Measurements from ENCODE around the gene TIPARP. TPM values are rescaled to one million over a fixed set of nuclear protein-coding genes. Genes with fewer than 3 reads are reported as not detected.
"Not testable (repeated sequence)": the region's sequence is repeated elsewhere in the genome, so short reads cannot be mapped to it uniquely, and the experiment has no call there.

Gene TIPARP
- total and polyA plus RNA-seq, 4 donors: 20.8 to 56.1 (median 40.0) TPM

DNA sequence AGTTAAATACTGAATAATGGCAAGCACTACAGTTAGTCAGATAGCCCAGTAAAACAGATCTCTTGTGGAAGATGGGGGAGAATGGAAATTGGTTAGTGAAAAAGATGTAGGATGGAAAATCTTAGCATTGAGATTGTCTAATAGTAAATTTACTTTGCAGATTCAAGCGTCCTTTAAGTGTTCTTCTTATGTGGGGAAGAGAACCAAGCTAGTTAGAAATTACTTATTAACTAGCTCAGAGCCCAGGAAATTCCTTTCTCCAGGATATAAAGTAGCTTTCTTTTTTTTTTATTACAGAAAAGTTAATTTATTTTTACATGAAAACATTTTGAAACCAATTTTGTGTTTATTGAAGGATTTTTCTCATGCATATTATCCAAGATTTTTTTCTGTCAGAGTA is 36.7 kb downstream of the TIPARP start:
- Histone ChIP-seq H3K4me1 (ENCODE audit: control insufficient read depth in 5 of 5, insufficient read depth in 5 of 5, low read length in 5 of 5) (no peaks in the 10 kb centered on the region), H3K36me3 (ENCODE audit: control insufficient read depth in 4 of 4, insufficient read depth in 4 of 4, low read length in 4 of 4) (peaks cover 0 to 19% (median 5%) of the 10 kb centered on the region in 4 donors), H3K9ac (ENCODE audit: insufficient read depth in 1 of 2, low read length in 2 of 2) (no peak overlapping the region), H3K9me3 (ENCODE audit: control insufficient read depth in 4 of 4, insufficient read depth in 3 of 4, low read length in 3 of 4) (no peaks in the 10 kb centered on the region), H3K27ac (ENCODE audit: low read depth in 1 of 2, low read length in 1 of 2) (no peak overlapping the region), H3K27me3 (ENCODE audit: control insufficient read depth in 3 of 3, insufficient read depth in 3 of 3, low read length in 2 of 3) (no peaks in the 10 kb centered on the region), H3K4me3 (no peak overlapping the region)
- DNase-seq: peak in 1 of 3 donors; percentile 46
- 85 to 86% methylated on average over 1 of the region's 1 CpG for WGBS, 2 donors
- no peak for ATAC-seq (ENCODE audit: insufficient read depth, low FRiP score)
- TF ChIP-seq, protein P1, sequence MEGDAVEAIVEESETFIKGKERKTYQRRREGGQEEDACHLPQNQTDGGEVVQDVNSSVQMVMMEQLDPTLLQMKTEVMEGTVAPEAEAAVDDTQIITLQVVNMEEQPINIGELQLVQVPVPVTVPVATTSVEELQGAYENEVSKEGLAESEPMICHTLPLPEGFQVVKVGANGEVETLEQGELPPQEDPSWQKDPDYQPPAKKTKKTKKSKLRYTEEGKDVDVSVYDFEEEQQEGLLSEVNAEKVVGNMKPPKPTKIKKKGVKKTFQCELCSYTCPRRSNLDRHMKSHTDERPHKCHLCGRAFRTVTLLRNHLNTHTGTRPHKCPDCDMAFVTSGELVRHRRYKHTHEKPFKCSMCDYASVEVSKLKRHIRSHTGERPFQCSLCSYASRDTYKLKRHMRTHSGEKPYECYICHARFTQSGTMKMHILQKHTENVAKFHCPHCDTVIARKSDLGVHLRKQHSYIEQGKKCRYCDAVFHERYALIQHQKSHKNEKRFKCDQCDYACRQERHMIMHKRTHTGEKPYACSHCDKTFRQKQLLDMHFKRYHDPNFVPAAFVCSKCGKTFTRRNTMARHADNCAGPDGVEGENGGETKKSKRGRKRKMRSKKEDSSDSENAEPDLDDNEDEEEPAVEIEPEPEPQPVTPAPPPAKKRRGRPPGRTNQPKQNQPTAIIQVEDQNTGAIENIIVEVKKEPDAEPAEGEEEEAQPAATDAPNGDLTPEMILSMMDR (IDR thresholded peaks at IDR 0.05; ENCODE audit: control extremely low read depth, extremely low read depth): no peak

DNA sequence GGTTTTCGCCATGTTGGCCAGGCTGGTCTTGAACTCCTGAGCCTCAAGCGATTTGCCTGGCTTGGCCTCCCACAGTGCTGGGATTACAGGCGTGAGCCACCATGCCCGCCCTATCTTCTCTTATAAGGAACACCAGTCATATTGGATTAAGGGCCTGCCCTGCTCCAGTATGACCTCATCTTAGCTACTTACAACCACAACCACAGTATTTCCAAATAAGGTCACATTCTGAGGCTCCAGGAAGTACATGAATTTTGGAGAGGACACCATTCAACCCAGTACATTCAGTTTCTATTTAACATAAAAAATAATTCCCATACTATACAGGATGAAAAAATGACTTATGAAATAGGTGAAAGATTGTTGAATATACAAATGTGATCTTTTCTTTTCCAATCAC is 37.6 kb downstream of the TIPARP start:
- ATAC-seq (ENCODE audit: insufficient read depth, low FRiP score): not testable (repeated sequence)
- 88 to 90% methylated on average over 4 of the region's 4 CpGs for WGBS, 2 donors

DNA sequence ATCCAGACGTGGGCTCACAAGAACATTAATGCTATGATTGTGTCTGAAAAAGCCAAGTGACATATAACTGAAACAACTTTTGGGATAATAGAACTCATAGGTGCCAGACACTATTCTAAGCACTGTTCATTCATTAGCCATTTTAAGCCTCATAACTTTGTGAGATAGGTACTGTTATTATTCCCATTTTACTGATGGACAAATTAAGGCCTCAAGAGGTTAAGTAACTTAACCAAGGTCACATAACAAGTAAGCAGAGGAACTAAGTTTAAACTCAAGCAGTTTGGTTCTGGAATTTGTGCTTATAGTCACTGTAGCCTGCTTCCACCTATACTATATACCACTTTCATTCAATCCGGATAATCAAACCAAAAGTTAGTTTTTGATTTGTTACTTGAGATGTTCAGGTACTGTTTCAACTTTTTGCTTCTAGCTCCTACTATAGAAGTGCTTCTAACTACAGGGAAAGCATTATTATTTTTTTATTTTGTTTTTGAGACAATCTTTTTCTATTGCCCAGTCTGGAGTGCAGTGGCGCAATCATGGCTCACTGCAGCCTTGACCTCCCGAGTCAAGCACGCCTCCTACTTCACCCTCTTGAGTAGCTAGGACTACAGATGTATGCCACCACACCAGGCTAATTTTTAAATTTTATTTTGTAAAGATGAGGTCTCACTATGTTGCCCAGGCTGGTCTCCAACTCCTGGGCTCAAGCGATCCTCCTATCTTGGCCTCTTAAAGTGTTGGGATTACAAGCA is 41.9 kb downstream of the TIPARP start:
- 70 to 80% methylated on average over 6 of the region's 6 CpGs for WGBS, 2 donors
- Histone ChIP-seq H3K36me3 (ENCODE audit: control insufficient read depth in 4 of 4, insufficient read depth in 4 of 4, low read length in 4 of 4) (peaks cover 0 to 4% (median under 1%) of the 10 kb centered on the region in 4 donors), H3K4me1 (ENCODE audit: control insufficient read depth in 5 of 5, insufficient read depth in 5 of 5, low read length in 5 of 5) (peaks cover 0 to 5% (median 0%) of the 10 kb centered on the region in 5 donors), H3K9me3 (ENCODE audit: control insufficient read depth in 4 of 4, insufficient read depth in 3 of 4, low read length in 3 of 4) (no peaks in the 10 kb centered on the region), H3K27ac (ENCODE audit: low read depth in 1 of 2, low read length in 1 of 2) (no peak overlapping the region), H3K27me3 (ENCODE audit: control insufficient read depth in 3 of 3, insufficient read depth in 3 of 3, low read length in 2 of 3) (no peaks in the 10 kb centered on the region), H3K9ac (ENCODE audit: insufficient read depth in 1 of 2, low read length in 2 of 2) (no peak overlapping the region), H3K4me3 (no peak overlapping the region)
- ATAC-seq (ENCODE audit: insufficient read depth, low FRiP score) (no peak), DNase-seq (no peak)
- TF ChIP-seq, protein P1 (IDR thresholded peaks at IDR 0.05; ENCODE audit: control extremely low read depth, extremely low read depth): no peak

More for the DNA sequence above, 37.6 kb downstream of the TIPARP start:
- not testable (repeated sequence) for H3K27me3 ChIP-seq (ENCODE audit: control insufficient read depth in 3 of 3, insufficient read depth in 3 of 3, low read length in 2 of 3); H3K9ac ChIP-seq (ENCODE audit: insufficient read depth in 1 of 2, low read length in 2 of 2); H3K9me3 ChIP-seq (ENCODE audit: control insufficient read depth in 4 of 4, insufficient read depth in 3 of 4, low read length in 3 of 4); H3K27ac ChIP-seq (ENCODE audit: low read depth in 1 of 2, low read length in 1 of 2); DNase-seq; H3K4me3 ChIP-seq; H3K4me1 ChIP-seq (ENCODE audit: control insufficient read depth in 5 of 5, insufficient read depth in 5 of 5, low read length in 5 of 5)
- peaks cover 0 to 15% (median 5%) of the 10 kb centered on the region in 4 donors for H3K36me3 ChIP-seq (ENCODE audit: control insufficient read depth in 4 of 4, insufficient read depth in 4 of 4, low read length in 4 of 4)

DNA sequence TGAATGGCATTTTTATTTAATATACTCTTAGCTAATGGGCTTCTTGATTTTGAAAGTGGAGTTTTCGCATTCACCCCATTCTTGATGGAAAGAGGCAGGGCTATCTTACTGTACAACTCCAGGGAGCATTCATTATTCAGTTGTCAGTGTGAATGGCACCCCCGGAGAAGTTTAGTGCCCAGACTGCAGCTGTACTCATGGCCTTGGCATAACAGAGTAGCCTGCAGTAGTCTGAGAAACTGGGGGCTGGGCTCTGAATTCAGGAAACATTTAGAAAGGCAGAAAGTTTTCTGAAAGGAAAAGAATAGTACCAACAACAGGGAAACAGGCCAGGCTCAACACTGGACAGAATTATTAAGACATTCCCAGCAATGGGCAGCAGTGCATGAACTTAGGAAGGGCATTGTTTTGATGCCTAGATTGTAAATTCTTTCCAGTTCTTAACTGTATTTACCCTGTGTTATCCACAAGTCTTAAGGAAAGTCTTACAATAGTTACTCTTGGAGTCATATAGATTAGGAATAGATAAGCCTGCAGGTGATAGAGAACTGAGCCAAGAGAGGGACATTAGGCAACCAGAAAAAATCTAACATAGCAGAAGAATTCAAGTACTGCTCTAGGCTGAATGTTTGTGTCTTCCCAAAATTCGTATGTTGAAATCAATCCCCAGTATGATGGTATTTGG is 44.4 kb downstream of the TIPARP start:
- Histone ChIP-seq H3K4me1 (ENCODE audit: control insufficient read depth in 5 of 5, insufficient read depth in 5 of 5, low read length in 5 of 5) (peaks cover 0 to 5% (median 0%) of the 10 kb centered on the region in 5 donors), H3K27ac (ENCODE audit: low read depth in 1 of 2, low read length in 1 of 2) (no peak overlapping the region), H3K9me3 (ENCODE audit: control insufficient read depth in 4 of 4, insufficient read depth in 3 of 4, low read length in 3 of 4) (no peaks in the 10 kb centered on the region), H3K36me3 (ENCODE audit: control insufficient read depth in 4 of 4, insufficient read depth in 4 of 4, low read length in 4 of 4) (peaks cover 0 to 4% (median under 1%) of the 10 kb centered on the region in 4 donors), H3K9ac (ENCODE audit: insufficient read depth in 1 of 2, low read length in 2 of 2) (no peak overlapping the region), H3K4me3 (no peak overlapping the region), H3K27me3 (ENCODE audit: control insufficient read depth in 3 of 3, insufficient read depth in 3 of 3, low read length in 2 of 3) (no peaks in the 10 kb centered on the region)
- WGBS, 2 donors: 79 to 91% methylated on average over 3 of the region's 3 CpGs
- ATAC-seq (ENCODE audit: insufficient read depth, low FRiP score): no peak
- DNase-seq: no peak
- TF ChIP-seq, protein P1 (IDR thresholded peaks at IDR 0.05; ENCODE audit: control extremely low read depth, extremely low read depth): no peak
